ENCODE data around the gene PIGK.
"Not testable (repeated sequence)": the region's sequence is repeated elsewhere in the genome, so short reads cannot be mapped to it uniquely, and the experiment has no call there.

Gene PIGK

DNA sequence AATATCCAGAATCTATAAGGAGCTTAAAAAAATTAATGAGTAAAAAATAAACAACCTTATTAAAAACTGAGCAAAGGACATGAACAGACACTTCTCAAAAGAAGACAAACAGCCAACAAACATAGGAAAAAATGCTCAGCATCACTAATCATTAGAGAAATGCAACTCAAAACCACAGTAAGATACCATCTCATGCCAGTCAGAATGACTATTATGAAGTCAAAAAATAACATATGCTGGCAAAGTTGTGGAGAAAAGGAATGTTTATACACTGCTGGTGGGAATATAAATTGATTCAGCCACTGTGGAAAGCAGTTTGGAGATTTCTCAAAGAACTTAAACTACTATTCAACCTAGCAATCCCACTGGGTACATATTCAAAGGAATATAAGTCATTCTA lies 25.3 kb downstream of the PIGK start:
- no peak for DNase-seq (ENCODE audit: low read depth in 2 of 2)

DNA sequence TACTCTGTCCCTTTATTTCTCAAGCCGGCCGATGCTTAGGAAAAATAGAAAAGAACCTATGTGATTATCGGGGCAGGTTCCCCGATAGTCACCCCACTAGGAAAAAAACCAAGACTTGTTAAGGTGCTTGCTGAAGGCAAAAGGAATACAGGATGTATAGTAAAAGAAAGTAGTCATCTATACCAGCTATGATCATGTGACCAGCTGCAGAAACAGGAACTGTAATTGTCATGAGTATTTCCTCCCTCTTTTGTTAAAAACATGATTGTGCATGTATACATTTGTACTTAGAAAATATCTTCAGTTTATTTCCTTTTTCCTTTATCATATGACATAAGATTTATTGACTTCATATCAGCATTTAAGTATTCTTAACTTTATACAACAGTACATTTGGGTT lies 30.5 kb downstream of the PIGK start:
- DNase-seq (ENCODE audit: low read depth in 2 of 2), result no peak

DNA sequence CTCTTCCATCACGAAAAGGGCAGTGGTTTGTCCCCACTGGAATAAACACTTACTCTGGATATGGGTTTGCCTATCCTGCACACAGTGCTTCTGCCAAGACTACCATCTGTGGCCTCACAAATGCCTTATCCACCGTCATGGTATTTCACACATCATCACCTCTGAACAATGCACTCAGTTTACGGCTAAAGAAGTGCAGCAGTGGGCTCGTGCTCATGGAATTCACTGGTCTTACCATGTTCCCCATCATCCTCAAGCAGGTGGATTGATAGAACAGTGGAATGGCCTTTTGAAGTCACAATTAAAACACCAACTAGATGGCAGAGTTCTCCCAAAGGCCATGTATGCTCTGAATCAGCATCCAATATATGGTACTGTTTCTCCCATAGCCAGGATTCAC lies 32.3 kb downstream of the PIGK start:
- DNase-seq (ENCODE audit: low read depth in 2 of 2), result not testable (repeated sequence)

DNA sequence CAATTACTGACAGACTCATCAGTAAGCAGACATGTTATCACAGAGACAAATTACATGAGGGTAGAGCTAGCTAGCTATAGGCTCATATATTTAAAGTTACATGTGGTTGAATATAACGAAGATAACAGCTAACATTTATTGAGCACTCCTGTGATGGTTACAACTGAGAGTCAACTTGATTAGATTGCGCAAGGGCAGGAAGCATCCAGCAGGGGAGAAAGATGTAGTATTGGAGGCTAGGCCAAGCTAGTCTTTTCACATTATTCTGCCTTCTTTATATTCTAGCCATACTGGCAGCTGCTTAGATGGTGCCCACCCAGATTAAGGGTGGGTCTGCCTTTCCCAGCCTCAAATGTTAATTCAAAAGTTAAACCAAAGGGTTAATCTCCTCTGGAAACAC lies 37.1 kb downstream of the PIGK start:
- no peak for DNase-seq (ENCODE audit: low read depth in 2 of 2)

DNA sequence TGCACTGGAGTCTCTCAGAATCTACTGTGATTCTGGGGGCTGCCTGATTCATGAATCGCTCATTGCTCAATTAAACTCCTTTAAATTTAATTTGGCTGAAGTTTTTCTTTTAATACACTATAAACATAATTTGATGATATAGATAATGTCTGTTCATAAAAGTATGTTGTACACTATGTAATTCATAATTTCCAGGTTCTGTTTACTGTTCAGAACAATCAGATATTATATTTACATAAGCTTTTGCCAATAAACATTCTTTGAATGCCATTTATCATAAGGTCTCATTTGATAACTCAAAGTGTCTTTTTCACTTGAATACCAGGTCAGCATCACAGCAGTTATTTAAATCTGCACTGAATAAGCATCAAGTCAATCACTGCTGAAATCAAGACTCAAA lies 39.6 kb downstream of the PIGK start:
- no peak for DNase-seq (ENCODE audit: low read depth in 2 of 2)

DNA sequence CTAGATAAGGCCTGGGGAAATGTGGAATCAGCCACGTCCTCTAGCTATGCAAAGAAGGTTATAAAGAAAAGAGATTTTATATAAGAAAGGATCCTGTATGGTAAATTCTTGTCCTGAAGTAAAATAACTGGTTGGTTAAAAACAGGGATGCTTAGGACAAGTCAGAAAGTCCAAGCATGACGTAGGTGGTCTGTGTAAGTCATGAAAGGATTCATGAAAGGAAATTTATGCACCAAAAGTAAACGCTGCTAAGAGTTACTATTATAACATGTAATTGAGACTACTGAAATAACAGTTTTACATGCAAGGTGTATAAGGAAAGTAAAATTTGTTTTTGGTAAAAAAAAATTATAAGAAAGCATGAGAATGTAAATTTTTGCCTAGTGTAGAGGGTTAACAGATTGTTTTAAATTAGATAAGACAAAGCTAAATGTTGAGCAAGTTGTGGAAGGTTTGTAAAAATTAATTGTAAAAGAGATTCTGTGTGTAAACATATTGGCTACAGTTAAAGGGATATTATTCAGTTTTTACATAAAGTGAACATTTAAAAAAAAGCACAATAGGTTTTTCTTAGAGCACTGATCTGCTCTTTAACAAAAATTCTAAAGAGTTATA lies 43.9 kb downstream of the PIGK start:
- no peak for DNase-seq (ENCODE audit: low read depth in 2 of 2)

DNA sequence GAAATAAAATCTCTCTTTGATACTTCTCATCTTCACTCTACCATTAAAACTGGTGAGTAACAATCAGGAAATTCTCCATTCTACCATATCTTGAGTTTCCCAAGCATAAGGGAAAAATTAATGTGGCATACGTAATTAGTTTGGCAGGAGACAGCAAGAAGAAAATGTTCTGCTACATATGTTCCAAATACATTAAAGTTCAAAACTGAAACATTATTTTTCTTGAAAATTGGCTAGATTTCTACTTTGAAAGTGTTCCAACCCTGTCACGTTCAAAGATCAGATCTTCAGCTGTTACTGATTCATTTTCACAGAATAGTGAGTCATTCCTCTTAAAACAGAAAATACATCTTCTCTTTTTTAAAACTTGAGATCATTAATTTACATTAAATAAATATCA lies 48.5 kb downstream of the PIGK start:
- no peak for DNase-seq (ENCODE audit: low read depth in 2 of 2)

DNA sequence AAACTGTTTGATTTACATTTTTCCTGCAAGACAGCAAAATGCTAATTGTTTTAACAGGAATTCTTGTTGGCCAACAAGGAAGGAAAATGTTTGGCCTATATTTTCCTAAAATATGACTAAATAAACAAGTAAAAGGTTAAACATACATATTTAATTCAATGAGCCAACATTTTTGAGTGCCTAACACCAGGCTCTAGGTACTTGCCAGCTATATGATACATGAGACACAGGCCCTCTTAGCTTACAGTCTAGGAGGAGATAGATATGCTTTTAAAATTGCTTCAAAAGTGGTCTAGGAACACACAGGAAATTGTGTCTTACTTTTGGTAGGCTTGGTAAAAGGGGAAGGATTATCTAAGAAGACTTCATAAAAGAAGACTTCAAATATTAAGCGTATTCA lies 50.9 kb downstream of the PIGK start:
- DNase-seq (ENCODE audit: low read depth in 2 of 2), result no peak

DNA sequence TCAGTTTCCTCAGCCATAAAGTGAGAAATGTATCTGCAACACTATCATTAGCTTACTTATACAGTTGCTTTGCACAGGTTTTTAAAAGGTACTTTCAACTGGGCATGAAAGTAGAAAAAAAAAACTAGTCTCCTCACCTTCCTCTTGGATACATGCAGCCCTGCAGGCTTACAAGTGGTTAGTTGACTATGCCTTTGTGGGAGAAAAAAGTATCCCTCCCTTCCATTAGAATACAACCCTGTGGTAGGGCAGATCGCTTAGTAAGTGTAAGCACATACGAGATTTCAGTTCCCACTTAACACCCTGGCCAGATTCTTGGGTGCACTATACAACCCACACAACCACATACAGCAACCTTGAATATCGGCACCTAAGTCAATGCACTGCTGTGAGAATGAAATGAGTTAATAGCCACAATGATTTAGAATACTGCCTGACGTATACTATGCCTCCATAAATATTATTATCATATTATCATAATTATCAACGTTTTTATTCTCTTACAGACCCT lies 54.7 kb downstream of the PIGK start:
- no peak for DNase-seq (ENCODE audit: low read depth in 2 of 2)

DNA sequence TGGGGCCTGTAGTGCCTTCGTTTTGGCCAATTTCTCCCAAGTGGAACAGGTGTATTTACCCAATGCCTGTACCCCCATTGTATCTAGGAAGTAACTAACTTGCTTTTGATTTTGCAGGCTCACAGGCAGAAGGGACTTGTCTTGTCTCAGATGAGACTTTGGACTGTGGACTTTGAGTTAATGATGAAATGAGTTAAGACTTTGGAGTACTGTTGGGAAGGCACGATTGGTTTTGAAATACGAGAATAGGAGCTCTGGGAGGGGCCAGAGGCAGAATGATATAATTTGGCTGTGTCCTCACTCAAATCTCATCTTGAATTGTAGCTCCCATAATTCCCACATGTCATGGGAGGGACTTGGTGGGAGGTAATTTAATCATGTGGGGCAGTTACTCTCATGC lies 59.5 kb downstream of the PIGK start:
- DNase-seq (ENCODE audit: low read depth in 2 of 2), result not testable (repeated sequence)

DNA sequence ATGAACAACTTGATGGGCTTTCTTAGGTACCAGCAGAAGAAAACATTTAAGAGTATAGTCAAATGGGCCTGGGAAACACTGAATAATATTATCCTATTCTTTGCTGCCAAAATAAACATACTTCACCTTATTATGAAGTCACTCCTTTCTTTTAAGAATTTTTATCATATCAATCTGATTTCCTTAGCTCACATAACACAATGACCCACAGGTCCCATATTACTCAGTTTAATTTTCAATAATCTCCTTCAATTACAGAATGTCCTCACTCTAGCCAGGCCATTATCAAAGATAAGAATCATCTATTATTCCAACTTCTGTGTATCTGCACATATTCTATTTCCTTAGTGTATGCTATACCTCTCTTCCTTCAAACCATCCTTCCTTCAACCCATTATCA lies 63.0 kb downstream of the PIGK start:
- DNase-seq (ENCODE audit: low read depth in 2 of 2), result no peak

DNA sequence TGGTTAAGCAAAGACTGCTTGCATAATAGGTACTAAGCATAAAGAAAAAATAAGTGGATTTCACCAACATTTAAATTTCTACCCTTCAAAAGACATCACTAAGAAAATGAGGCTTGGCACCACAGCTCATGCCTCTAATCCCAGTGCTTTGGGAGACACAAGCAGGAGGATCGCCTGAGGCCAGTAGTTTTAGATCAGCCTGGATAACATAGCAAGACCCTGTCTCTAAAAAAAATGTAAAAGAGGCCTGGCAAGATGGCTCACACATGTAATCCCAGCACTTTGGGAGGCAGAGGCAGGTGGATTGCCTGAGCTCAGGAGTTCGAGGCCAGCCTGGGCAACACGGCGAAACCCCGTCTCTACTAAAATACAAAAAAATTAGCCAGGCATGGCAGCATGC lies 73.0 kb downstream of the PIGK start:
- DNase-seq (ENCODE audit: low read depth in 2 of 2), result no peak

DNA sequence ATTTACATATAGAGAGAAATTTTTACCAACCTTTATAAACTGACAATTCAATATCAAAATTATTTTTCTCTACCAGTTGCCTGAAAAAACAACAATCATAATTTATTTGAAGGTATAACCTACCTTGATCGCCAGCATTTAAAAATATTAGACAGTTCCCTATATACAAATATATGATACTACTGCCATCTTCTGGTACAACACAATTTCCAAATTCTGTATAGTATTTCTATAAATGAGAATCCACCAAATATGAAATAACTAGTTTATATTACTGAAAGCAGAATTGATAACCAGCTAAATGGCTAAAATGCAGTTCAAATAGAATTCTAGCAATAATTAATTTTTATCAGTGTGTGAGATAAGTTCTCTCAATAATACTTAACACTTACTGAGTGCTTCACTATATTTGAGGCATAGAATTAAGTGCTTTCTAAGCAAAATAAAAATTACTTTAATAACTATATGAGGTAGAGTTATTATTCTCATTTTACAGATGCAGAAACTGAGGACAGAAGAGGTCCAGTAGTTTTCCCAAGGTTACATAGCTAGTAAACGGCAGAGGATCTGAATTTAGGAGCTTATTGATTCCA lies 75.6 kb downstream of the PIGK start:
- DNase-seq (ENCODE audit: low read depth in 2 of 2), result no peak

DNA sequence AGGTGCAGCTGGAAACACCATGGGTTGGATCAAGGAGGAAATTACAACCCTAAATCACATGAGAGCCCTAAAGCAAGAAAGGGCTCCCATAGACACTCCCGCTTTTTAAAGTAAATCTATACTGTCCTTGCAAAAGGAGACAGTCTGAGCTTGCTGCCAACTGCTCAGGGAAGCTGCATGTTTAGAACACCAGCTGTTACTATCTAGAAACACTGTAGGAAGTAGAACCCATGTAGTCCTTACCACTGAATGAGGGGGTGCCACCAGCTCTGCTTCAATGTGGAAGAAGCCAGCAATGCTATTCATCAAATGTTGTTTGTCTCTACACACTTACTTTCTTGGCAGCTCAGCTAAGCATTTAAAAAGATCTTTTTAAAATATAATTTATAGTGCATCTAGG lies 79.8 kb downstream of the PIGK start:
- no peak for DNase-seq (ENCODE audit: low read depth in 2 of 2)

DNA sequence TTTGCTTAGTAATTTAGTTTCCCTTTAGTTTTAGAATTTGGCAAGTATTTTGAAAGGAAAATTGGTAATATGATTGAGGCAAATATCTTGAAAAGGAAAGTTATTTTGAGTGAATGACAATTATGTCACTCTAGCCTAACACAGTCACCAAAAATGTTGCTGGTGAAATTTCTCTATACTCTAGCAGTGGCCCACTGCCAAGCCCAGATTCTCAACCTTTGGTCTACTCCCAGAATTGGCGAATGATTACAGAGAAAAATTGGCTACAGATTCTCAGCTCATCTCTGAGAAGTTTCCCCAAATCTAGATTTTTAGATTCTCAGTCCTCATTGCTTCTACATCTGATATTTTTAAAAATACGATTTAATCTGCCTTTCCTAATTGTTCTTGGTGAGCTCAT lies 84.9 kb downstream of the PIGK start:
- DNase-seq (ENCODE audit: low read depth in 2 of 2), result no peak

DNA sequence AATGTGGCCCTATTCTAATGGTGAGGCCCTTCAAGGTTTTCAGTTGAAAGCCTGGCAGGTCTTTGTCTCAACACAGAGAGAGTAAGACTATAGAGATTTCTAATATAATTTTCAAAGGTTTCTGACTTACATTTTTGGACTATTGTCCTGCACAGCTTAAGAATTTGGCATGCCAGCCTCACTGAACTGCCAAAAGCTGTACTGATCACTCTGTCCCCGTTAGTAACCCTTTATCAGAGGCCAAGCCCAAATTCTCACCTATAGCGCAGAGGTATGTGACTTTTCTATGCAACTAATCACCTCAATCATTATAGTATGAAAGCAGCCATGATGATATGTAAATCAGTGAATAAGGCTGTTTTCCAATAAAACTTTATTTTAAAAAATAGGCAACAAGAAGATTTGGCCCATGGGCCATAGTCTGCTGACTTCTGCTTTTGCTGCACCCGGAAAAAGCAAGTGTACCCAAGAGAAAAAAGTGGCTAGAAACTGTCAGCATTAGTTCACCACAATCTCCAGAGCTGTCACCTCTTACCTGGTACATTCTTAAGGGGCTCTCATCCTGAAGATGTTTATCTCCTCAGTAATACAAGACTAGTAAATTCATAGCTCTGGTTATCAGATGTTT lies 85.4 kb downstream of the PIGK start:
- no peak for DNase-seq (ENCODE audit: low read depth in 2 of 2)

DNA sequence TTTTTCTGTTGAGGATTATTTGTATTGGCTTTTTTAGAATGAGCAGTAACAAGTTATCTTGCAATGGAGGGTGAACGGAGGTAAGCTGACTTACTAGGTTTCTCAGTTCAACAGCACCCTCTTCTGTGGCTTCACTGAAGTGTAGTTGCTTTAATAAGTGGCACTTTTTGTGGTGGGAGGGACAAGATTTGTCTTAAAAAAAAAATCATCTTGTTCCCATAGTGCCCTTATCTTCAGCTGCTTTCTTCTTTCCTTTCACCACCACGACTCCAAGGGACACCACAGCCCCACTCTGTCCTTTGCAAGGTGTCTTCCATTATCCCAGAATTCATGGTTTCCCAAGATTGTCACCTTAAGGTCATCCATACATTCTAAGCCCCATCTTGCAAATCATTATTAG lies 92.9 kb downstream of the PIGK start:
- no peak for DNase-seq (ENCODE audit: low read depth in 2 of 2)

DNA sequence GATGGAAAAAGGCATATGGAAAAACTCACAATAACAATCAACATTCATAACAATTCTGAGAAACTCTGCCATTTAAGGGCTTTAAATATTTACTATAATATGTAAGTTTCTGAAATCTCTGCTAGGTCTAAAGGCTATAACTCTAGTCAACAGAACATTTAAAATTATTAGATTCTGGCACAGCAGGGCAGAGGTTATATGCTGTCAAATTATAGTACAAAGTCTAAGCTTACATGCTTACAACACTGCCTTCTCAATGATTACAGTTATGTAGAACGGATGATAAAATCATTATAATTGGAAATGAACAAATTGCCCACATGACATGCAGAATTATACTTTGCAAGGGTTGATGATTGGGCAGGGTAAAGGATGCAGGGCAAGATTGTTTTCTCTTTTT lies 97.7 kb downstream of the PIGK start:
- no peak for DNase-seq (ENCODE audit: low read depth in 2 of 2)

DNA sequence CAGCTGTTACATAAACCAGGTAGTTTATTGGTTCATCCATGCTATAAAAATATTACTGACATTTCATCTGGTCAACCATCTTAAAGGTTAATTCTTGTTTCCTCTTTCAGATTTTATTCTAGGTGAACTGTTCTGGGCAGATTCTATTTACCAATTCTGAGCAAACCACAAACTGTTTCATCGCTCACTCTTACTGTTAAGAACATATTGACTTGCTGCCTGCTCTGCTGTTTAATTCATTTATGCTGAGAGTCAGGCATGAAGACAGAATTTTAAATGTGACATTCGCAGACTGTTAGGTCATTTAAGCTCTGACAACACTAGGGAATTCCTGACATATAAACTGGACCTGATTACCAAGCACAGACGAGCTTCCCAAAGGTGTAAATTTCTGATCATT lies 98.3 kb downstream of the PIGK start:
- DNase-seq (ENCODE audit: low read depth in 2 of 2), result no peak

DNA sequence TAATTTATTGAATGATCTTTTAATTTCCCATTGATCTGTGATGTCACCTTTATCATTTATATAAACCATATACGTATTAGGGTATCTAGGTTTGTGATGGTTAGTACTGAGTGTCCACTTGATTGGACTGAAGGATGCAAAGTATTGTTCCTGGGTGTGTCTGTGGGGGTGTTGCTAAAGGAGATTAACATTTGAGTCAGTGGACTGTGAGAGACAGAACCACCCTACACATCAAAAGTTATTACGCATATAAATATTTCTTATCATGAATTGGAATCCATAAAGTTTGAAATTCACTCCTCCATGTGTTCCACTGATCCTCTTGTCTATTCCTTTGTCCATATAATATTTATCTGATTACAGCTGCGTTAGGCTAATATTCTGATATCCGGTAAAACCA lies 100.5 kb downstream of the PIGK start:
- DNase-seq (ENCODE audit: low read depth in 2 of 2), result no peak

DNA sequence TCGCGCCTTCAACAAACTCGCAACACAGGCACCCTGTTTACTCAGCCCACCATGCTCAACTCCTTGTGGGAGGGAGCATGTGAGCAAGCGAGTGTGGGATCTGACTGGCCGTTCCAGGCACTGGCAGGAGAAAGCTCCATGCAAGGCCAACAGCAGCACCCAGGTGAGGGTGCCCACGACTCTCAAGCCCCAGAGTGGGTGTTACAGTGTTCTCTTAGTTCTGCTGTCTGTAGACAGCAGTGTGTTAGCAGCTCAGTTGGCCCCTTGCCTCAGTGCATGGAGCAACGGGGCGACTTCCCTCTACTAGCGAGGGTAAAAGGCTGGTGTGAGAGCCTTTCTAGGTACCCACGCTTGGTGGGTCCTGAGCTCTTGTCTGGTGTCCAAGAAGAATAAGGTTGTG lies 114.6 kb downstream of the PIGK start:
- no peak for DNase-seq (ENCODE audit: low read depth in 2 of 2)

DNA sequence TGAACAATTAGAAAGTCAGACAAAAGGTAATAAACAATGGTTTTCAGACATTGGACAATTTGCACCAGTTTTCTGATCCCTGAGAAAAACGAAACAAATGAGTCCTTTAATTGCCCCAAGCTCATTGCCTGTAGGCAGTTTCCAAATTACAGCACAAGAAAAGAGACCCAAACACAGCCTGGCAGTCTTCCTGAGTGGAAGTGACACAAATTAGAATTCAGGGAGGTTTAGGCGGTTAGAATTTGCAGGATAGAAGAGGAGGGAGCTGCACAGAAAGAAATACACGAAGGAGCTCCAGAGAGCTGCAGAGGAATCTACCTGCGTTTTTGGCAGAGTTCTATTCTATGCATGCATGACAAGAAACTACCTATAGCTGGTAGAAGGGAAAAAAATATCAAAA lies 115.7 kb downstream of the PIGK start:
- no peak for DNase-seq (ENCODE audit: low read depth in 2 of 2)

DNA sequence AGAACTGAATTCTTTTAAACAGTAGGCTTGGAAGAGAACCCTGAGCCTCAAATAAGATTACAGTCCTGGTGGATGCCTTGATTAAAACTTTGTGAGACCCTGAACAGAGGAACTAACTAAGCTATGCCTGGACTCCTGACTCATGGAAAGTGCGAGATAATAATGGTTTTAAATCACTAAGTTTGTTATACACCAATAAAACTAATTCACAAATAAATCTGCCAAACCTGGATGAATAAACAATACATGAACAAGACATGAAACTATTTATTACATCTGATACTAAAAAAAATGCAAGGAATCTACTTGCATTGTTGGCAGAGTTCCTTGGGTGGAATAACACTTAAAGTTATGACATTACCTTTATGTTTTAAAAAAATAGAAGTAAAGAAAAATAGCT lies 118.4 kb downstream of the PIGK start:
- no peak for DNase-seq (ENCODE audit: low read depth in 2 of 2)

Measured in activated CD8-positive, alpha-beta memory T cell treated with anti-CD3 and anti-CD28 coated beads for 4 hours (primary cell).